GM10266 (cell line): ENCODE data around the gene RPS26.

ENCODE experiments used
- DNase-seq: peaks from one replicate; pipeline ENCODE4 v3.0.0; 2012; ENCODE audit errors: extremely low spot score
- TF ChIP-seq, protein P1 (sequence below): IDR thresholded peaks from 2 replicates; pipeline ENCODE4 v1.5.1; 2012; ENCODE audit warnings: mild to moderate bottlenecking, low read depth; ENCODE audit not compliant: control insufficient read depth, insufficient read depth; ENCODE audit errors: missing control alignments

RPS26 gene

DNA sequence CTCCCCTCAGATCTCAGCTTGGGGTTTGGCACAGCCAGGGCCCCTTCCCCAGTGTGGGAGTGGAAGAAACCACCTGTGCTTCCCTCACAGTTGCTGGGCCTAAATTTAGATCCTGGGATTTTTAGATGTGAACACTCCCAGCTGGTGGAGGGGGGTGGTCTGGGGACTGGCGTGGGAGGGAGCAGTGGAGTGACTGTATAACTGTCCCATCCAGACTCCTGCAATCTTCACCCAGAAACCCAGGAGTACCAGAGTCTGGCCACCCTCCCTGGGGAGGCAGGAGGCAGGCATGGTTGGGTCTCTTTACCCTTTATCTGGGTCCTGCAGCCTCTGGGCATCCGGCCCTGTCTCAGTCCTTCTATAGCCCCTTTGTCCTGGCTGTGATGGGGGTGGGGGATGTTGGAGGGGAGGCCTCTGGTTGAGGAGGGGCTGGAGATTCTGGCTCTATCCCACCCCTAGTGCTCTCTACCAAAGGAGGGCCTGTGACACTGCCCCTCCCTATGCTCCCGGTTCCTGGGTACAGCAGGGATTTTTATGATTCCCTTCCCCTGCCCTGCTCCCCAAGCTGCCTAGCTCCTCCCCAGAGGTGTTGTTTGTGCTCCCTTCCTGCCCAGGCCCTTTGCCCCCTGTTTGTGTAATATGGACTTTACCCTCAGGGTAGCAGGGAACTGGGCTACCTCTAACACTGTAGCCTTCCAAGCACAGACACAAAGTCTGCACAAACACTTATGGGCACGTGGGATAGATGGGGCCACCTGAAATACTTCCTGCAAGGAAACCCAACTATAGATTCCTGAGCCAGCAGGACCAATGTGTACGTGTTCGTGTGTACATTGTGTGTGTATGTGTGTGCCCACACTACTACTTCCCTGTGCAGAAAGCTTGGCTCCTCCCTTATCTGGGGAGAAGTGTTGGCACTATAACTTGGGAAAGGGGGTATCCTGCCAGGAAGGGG lies 40.0 kb downstream of the RPS26 start:
- TF ChIP-seq, protein P1, sequence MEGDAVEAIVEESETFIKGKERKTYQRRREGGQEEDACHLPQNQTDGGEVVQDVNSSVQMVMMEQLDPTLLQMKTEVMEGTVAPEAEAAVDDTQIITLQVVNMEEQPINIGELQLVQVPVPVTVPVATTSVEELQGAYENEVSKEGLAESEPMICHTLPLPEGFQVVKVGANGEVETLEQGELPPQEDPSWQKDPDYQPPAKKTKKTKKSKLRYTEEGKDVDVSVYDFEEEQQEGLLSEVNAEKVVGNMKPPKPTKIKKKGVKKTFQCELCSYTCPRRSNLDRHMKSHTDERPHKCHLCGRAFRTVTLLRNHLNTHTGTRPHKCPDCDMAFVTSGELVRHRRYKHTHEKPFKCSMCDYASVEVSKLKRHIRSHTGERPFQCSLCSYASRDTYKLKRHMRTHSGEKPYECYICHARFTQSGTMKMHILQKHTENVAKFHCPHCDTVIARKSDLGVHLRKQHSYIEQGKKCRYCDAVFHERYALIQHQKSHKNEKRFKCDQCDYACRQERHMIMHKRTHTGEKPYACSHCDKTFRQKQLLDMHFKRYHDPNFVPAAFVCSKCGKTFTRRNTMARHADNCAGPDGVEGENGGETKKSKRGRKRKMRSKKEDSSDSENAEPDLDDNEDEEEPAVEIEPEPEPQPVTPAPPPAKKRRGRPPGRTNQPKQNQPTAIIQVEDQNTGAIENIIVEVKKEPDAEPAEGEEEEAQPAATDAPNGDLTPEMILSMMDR: no peak
- no peak for DNase-seq

DNA sequence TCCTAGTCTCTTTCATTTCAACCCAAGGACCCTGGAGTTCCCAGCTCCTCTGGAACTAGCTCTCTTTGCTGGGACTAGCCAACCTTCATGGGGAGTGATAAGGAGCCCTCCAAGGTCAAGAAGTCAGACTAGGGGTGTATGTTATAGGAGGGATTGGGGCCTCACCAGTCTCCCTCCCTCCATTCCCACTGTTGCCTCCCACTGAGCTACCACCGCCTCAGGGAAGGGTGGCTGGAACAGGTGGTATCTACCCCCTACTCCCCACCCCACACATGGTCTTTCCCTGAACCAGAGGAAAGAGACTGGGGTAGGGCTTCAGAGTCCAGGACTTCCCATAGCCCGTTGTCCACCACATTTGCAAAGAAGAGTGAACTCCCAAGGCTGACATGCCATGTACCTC lies 40.7 kb downstream of the RPS26 start:
- TF ChIP-seq, protein P1: no peak
- DNase-seq: no peak

DNA sequence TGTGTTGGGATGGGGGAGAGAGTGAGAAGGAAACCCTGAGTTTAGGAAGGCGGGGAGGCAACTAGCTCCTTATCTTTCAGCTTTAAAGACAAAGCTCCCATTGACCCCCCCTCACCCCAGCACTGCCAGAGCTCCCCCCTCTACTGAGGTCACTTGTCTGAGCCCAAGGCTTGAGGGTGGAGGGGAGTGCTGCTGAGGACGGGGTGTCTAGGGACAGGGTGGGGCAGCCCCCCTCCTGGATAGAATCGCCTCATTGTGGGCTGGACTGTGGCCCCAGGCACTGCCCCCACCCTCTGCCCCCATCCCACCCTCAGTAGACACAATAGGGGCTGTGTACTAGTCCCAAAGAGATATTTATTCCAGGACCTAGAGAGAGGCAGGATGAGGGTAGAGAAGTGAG lies 41.2 kb downstream of the RPS26 start:
- TF ChIP-seq, protein P1: no peak
- no peak for DNase-seq

GRCh38 chr12:56084958-56085543 lies 43.3 kb downstream of the RPS26 start:
- TF ChIP-seq, protein P1: peak; percentile 42
- no peak for DNase-seq

DNA sequence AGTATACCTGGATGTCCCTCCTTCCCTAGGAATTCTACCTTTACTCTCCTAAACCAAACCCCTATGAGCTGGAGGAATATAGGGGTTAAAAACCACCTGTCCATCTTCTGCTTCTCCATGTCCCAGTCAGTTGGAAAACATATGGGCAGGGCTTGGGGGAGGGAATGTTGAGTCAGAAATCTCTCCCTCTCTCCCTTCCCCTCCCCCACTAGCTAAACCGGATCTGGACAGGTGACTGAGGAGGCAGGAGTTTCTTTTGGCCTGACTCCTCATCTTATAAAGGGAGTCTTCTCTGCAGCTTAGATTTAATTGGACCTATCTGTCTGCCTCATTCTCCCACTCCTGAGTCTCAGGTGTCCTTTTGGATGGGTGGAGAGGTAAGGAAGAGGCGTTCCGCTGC lies 44.4 kb downstream of the RPS26 start:
- no peak for DNase-seq

GRCh38 chr12:56086608-56087007 lies 44.9 kb downstream of the RPS26 start:
- TF ChIP-seq, protein P1: no peak
- no peak for DNase-seq

More for the DNA sequence above, 44.4 kb downstream of the RPS26 start:
- TF ChIP-seq, protein P1: no peak

DNA sequence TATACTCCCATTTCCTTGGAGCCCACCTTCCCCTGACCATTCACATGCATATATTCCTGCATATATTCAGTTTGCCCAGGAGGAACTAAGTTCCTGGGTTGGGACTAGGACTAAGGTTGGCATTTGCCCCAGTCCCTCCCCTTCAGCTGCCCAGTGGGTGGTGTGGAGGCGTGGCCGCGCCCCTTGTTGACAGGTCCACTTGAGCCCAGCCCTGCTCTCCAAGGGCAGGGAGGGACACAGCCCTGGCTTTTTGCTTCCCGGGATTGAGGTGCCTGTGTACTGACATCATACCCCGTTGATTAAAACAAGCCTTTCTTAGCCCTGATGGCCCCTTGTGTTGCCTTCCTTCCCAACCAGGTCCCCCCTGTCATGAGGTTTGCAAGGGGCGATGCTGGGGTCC lies 45.5 kb downstream of the RPS26 start:
- TF ChIP-seq, protein P1: no peak
- no peak for DNase-seq
